DND-41 (cell line): ENCODE measurements around the gene MAP6.

Experiments
- EZH2 ChIP-seq: IDR thresholded peaks from 3 replicates; pipeline ENCODE4 v1.6.1; 2012; ENCODE audit warnings: borderline replicate concordance, low read depth, mild to moderate bottlenecking, moderate library complexity, low read length, inconsistent platforms; ENCODE audit not compliant: severe bottlenecking
- TF ChIP-seq, protein P1 (sequence below): IDR thresholded peaks from 2 replicates; pipeline ENCODE4 v1.5.1; 2012; ENCODE audit warnings: borderline replicate concordance, low read length, moderate library complexity, mild to moderate bottlenecking; ENCODE audit not compliant: poor library complexity, severe bottlenecking; ENCODE audit errors: extremely low read depth

GRCh38 chr11:75598900-75599299 lies 69.9 kb downstream of the MAP6 start:
- TF ChIP-seq, protein P1, sequence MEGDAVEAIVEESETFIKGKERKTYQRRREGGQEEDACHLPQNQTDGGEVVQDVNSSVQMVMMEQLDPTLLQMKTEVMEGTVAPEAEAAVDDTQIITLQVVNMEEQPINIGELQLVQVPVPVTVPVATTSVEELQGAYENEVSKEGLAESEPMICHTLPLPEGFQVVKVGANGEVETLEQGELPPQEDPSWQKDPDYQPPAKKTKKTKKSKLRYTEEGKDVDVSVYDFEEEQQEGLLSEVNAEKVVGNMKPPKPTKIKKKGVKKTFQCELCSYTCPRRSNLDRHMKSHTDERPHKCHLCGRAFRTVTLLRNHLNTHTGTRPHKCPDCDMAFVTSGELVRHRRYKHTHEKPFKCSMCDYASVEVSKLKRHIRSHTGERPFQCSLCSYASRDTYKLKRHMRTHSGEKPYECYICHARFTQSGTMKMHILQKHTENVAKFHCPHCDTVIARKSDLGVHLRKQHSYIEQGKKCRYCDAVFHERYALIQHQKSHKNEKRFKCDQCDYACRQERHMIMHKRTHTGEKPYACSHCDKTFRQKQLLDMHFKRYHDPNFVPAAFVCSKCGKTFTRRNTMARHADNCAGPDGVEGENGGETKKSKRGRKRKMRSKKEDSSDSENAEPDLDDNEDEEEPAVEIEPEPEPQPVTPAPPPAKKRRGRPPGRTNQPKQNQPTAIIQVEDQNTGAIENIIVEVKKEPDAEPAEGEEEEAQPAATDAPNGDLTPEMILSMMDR: no peak
- no peak for TF ChIP-seq EZH2
